ENCODE results near the gene KIF17. TPM values are rescaled to one million over a fixed set of nuclear protein-coding genes. Genes with fewer than 3 reads are reported as not detected.

KIF17 gene
- total and polyA plus RNA-seq, 4 donors = 4.1 to 9.6 (median 5.9) TPM

DNA sequence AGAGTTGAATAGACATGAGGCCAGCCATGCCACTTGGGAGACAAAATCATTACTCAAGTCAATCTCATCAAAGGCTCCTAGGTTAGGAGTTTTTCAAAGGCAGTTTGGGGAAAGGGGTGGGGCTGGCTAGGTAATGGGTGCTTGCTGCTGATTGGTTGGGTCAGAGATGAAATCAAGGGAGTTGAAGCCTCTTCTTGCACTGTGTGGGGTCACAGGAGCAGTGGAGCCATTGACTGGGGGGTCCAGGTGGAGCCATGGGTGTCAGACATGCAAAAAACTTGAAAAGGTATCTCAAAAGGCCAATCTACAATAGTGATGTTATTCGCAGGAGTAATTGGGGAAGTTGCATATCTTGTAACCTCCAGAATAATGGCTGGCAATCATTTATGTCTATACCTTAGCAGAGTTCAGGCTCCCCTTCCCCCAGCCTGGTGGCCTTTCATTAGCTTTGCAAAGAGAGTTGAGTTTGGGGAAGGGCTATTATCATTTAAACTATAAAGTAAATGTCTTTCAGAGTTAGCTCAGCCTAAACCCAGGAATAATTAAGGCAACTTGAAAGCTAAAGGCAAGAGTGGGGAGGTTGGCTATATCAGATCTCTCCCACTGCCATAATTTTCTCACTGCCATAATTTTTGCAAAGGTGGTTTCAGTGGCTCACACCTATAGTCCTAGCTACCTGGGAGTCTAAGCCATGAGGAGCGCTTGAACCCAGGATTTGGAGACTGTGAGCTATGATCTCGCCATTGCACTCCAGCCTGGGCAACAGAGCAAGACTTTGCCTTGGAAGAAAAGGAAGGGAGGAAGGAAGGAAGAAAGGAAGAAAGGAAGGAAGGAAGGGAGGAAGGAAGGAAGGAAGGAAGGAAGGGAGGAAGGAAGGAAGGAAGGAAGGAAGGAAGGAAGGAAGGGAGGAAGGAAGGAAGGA is 92.4 kb downstream of the KIF17 start:
- no peak overlapping the region for H3K4me3 ChIP-seq
- ATAC-seq (ENCODE audit: insufficient read depth, low FRiP score) (no peak), DNase-seq (no peak)
- 73 to 75% methylated on average over 3 of the region's 3 CpGs for WGBS, 2 donors
- no peaks in the 10 kb centered on the region for H3K36me3 ChIP-seq (ENCODE audit: control insufficient read depth in 4 of 4, insufficient read depth in 4 of 4, low read length in 4 of 4)
- H3K4me1 ChIP-seq (ENCODE audit: control insufficient read depth in 5 of 5, insufficient read depth in 5 of 5, low read length in 5 of 5) = no peaks in the 10 kb centered on the region
- no peak overlapping the region for H3K27ac ChIP-seq (ENCODE audit: low read depth in 1 of 2, low read length in 1 of 2)
- TF ChIP-seq, protein P1, sequence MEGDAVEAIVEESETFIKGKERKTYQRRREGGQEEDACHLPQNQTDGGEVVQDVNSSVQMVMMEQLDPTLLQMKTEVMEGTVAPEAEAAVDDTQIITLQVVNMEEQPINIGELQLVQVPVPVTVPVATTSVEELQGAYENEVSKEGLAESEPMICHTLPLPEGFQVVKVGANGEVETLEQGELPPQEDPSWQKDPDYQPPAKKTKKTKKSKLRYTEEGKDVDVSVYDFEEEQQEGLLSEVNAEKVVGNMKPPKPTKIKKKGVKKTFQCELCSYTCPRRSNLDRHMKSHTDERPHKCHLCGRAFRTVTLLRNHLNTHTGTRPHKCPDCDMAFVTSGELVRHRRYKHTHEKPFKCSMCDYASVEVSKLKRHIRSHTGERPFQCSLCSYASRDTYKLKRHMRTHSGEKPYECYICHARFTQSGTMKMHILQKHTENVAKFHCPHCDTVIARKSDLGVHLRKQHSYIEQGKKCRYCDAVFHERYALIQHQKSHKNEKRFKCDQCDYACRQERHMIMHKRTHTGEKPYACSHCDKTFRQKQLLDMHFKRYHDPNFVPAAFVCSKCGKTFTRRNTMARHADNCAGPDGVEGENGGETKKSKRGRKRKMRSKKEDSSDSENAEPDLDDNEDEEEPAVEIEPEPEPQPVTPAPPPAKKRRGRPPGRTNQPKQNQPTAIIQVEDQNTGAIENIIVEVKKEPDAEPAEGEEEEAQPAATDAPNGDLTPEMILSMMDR (IDR thresholded peaks at IDR 0.05; ENCODE audit: control extremely low read depth, extremely low read depth) = no peak
- H3K9me3 ChIP-seq (ENCODE audit: control insufficient read depth in 4 of 4, insufficient read depth in 3 of 4, low read length in 3 of 4) = no peaks in the 10 kb centered on the region
- H3K9ac ChIP-seq (ENCODE audit: insufficient read depth in 1 of 2, low read length in 2 of 2) = no peak overlapping the region
- H3K27me3 ChIP-seq (ENCODE audit: control insufficient read depth in 3 of 3, insufficient read depth in 3 of 3, low read length in 2 of 3) = peaks cover 0 to 2% (median 0%) of the 10 kb centered on the region in 3 donors

DNA sequence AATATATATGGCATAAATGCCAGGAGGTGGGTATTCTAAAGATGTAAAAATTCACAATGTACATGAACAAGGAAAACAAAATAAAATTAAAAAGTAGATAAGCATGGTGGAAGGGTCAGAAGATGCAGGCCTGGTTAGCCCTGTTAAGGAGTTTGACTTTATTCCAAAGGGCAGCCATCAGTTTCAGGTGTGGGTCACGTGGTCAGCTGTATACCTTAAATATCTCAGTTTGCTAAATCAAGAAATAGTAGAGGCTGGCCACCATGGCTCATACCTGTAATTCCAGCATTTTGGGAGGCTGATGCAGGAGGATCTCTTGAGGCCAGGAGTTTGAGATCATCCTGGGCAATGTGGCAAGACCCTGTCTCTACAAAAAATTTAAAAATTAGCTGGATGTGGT is 93.1 kb downstream of the KIF17 start:
- DNase-seq (no peak), ATAC-seq (ENCODE audit: insufficient read depth, low FRiP score) (no peak)
- TF ChIP-seq, protein P1 (IDR thresholded peaks at IDR 0.05; ENCODE audit: control extremely low read depth, extremely low read depth) = no peak
- Histone ChIP-seq H3K36me3 (ENCODE audit: control insufficient read depth in 4 of 4, insufficient read depth in 4 of 4, low read length in 4 of 4) (no peaks in the 10 kb centered on the region), H3K27me3 (ENCODE audit: control insufficient read depth in 3 of 3, insufficient read depth in 3 of 3, low read length in 2 of 3) (peaks cover 0 to 2% (median 0%) of the 10 kb centered on the region in 3 donors), H3K27ac (ENCODE audit: low read depth in 1 of 2, low read length in 1 of 2) (no peak overlapping the region), H3K4me3 (no peak overlapping the region), H3K9me3 (ENCODE audit: control insufficient read depth in 4 of 4, insufficient read depth in 3 of 4, low read length in 3 of 4) (no peaks in the 10 kb centered on the region), H3K4me1 (ENCODE audit: control insufficient read depth in 5 of 5, insufficient read depth in 5 of 5, low read length in 5 of 5) (no peaks in the 10 kb centered on the region), H3K9ac (ENCODE audit: insufficient read depth in 1 of 2, low read length in 2 of 2) (no peak overlapping the region)
- whole genome bisulfite sequencing, 2 donors = 94 to 95% methylated on average over 1 of the region's 1 CpG

DNA sequence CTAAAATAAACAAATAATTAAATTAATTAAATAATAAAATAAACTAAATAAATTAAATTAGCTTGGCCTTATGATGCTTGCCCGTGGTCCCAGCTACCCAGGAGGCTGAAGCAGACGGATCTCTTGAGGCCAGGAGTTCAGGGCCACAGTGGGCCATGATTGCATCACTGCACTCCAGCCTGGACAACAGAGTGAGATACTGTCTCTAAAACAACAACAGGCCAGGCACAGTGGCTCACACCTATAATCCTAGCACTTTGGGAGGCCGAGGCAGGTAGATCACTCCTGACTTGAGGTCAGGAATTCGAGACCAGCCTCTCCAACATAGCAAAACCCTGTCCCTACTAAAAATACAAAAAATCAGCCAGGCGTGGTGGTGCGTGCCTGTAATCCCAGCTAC is 96.8 kb downstream of the KIF17 start:
- no peak overlapping the region for H3K9ac ChIP-seq (ENCODE audit: insufficient read depth in 1 of 2, low read length in 2 of 2)

More for the DNA sequence above, 96.8 kb downstream of the KIF17 start:
- Histone ChIP-seq H3K4me1 (ENCODE audit: control insufficient read depth in 5 of 5, insufficient read depth in 5 of 5, low read length in 5 of 5) (no peaks in the 10 kb centered on the region), H3K9me3 (ENCODE audit: control insufficient read depth in 4 of 4, insufficient read depth in 3 of 4, low read length in 3 of 4) (no peaks in the 10 kb centered on the region), H3K4me3 (no peak overlapping the region), H3K27me3 (ENCODE audit: control insufficient read depth in 3 of 3, insufficient read depth in 3 of 3, low read length in 2 of 3) (peaks cover 0 to 2% (median 0%) of the 10 kb centered on the region in 3 donors), H3K36me3 (ENCODE audit: control insufficient read depth in 4 of 4, insufficient read depth in 4 of 4, low read length in 4 of 4) (no peaks in the 10 kb centered on the region), H3K27ac (ENCODE audit: low read depth in 1 of 2, low read length in 1 of 2) (no peak overlapping the region)
- no peak for DNase-seq
- 72 to 91% methylated on average over 6 of the region's 6 CpGs for WGBS, 2 donors
- TF ChIP-seq, protein P1 (IDR thresholded peaks at IDR 0.05; ENCODE audit: control extremely low read depth, extremely low read depth) = no peak
- ATAC-seq (ENCODE audit: insufficient read depth, low FRiP score) = no peak

All from lung (tissue), 12 donors.